Measurements from ENCODE around the gene GABRD. TPM values are rescaled to one million over a fixed set of nuclear protein-coding genes. Genes with fewer than 3 reads are reported as not detected.

The GABRD gene
- total RNA-seq, 2 donors from 2014 or later, result not detected

DNA sequence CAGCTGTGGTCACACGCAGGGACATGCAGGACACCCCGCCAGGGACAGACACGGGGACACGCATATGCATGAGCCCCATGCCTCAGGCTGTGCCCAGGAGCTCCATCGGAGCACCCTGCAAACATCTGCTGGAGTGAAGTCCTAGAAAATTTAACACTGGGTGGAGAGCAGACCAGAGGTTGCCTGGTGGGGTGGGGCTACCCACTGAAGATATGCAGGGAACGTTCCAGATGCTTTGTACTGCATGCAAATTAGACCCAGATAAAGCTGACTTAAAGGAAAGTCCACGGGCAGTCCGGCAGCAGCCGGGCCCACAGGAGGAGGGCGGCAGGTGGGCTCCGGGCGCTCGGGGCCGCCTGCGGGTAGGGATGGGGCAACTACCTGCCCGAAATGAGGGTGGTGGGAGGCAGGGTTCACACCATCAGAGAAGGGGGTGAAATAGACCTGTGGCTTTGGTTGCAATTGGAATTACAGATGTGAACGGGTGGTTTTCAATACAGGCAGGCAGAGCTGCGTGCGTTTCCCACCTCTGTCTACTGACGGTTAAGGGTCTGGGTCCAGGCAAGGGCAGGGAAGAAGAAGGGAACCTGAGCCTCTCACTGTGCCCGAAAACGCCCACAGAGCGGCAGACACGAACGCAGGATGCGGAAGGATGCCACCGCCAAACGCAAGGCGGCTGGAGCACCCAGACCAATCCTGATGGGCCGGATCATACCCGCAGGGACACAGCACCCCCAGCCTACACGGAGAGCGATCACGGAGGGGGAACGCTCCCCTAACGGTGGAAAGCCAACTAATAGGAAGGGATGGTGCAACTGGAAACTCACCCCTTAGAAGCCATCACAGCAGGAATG lies 36.5 kb upstream of the GABRD start:
- H3K27me3 ChIP-seq, result no peaks in the 10 kb centered on the region
- DNase-seq (ENCODE audit: low spot score), result no peak
- no peak overlapping the region for H3K27ac ChIP-seq
- no peaks in the 10 kb centered on the region for H3K4me1 ChIP-seq
- TF ChIP-seq, protein P1, sequence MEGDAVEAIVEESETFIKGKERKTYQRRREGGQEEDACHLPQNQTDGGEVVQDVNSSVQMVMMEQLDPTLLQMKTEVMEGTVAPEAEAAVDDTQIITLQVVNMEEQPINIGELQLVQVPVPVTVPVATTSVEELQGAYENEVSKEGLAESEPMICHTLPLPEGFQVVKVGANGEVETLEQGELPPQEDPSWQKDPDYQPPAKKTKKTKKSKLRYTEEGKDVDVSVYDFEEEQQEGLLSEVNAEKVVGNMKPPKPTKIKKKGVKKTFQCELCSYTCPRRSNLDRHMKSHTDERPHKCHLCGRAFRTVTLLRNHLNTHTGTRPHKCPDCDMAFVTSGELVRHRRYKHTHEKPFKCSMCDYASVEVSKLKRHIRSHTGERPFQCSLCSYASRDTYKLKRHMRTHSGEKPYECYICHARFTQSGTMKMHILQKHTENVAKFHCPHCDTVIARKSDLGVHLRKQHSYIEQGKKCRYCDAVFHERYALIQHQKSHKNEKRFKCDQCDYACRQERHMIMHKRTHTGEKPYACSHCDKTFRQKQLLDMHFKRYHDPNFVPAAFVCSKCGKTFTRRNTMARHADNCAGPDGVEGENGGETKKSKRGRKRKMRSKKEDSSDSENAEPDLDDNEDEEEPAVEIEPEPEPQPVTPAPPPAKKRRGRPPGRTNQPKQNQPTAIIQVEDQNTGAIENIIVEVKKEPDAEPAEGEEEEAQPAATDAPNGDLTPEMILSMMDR (IDR thresholded peaks at IDR 0.05), result no peak
- H3K36me3 ChIP-seq, result no peaks in the 10 kb centered on the region
- no peaks in the 10 kb centered on the region for H3K9me3 ChIP-seq
- H3K4me3 ChIP-seq, result no peak overlapping the region

DNA sequence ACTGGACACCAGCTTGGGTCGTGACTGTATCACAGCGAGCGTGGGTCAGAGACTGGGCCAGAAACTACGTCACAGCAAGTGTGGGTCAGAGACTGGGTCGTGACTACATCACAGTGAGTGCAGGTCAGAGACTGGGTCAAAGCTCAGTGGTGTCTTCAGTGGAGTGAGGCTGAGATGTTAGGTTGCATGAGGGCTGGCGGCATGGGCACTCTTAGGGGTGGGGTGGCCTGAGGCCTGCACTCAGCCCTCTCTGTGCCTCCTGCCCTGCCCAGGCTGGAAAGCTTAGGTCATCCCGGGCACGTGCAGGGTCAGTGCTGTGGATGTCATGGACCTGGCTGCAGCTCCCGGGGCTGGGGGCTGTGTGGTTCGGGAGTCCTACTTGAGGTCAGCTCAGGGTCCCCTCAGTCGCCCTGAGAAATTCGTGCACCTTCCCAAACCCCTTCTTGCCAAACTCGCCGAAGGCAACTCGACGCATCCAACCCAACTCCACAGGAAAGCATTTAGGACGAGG lies 34.5 kb upstream of the GABRD start:
- Histone ChIP-seq H3K9me3 (no peaks in the 10 kb centered on the region), H3K27ac (no peak overlapping the region), H3K27me3 (no peaks in the 10 kb centered on the region), H3K4me3 (no peak overlapping the region), H3K36me3 (no peaks in the 10 kb centered on the region), H3K4me1 (no peaks in the 10 kb centered on the region)
- TF ChIP-seq, protein P1 (IDR thresholded peaks at IDR 0.05), result no peak
- no peak for DNase-seq (ENCODE audit: low spot score)

DNA sequence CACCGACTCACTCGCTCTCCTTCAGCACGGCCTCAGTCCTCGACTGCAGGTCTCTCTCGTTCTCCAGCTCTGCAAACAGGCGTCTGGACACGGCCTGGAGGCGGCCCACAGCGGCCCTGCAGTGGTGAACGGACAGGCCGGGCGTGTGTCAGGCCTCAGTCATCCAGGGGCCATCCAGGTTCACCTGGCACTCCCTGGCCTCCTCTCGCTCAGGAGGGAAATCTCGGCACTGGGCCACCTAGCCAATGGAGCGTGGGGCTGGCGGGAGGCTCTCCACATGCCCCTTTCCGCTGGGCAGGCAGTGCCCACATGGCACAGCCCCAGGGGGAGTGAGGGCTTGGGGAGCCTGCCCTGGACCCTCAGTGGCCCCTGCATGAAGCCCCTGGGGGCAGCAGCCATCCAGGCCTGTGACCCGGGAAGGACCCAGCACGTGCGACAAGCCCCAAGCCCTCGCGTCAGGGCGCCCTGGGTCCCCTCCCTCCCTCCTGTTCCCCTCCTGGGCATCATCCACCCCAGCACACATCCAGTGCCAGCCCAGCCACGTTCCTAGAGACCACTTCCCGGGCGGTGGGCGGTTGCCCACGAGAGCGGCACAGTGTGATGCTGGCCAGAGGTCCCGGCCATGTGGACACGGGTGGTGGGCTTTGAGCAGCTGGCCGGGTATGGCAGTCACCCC lies 33.6 kb upstream of the GABRD start:
- H3K27me3 ChIP-seq, result no peaks in the 10 kb centered on the region

DNA sequence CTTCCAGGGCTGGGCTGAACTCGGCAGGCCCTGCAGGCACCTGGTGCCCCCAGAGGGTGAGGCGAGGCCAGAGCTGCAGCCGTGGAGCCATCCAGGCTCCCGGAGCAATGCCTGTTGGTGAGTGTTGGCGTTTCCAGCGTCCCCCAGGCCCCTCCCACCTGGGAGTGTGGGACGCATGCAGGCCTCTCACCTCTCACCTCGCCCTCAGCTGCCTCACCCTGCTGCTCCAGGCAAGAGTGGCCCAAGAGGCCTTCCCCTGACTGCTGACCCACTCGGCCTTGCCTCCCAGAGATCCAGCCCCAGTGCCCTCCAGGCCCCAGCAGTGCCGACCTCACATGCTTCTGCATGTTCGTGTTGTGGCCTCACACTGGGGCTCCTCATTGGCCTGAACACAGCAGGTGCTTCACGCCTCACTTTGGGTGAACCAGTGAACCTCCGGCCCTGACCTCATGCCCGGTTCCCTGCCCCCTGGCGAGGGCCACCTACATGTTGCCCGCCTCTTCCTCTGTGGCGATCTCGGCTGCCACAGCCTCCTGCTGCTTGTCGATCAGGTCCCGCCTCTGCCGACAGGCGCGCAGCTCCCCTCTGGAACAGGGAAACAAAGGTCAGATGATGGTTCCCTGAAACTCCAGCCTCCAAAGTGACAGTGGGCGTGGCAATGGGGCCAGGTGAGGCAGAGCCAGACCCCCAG lies 32.5 kb upstream of the GABRD start:
- Histone ChIP-seq H3K27me3 (no peaks in the 10 kb centered on the region), H3K4me1 (no peaks in the 10 kb centered on the region), H3K9me3 (no peaks in the 10 kb centered on the region)

More for the DNA sequence above, 33.6 kb upstream of the GABRD start:
- no peak overlapping the region for H3K4me3 ChIP-seq
- no peaks in the 10 kb centered on the region for H3K36me3 ChIP-seq
- no peak overlapping the region for H3K27ac ChIP-seq
- TF ChIP-seq, protein P1 (IDR thresholded peaks at IDR 0.05), result no peak
- no peak for DNase-seq (ENCODE audit: low spot score)
- H3K9me3 ChIP-seq, result no peaks in the 10 kb centered on the region
- H3K4me1 ChIP-seq, result no peaks in the 10 kb centered on the region

DNA sequence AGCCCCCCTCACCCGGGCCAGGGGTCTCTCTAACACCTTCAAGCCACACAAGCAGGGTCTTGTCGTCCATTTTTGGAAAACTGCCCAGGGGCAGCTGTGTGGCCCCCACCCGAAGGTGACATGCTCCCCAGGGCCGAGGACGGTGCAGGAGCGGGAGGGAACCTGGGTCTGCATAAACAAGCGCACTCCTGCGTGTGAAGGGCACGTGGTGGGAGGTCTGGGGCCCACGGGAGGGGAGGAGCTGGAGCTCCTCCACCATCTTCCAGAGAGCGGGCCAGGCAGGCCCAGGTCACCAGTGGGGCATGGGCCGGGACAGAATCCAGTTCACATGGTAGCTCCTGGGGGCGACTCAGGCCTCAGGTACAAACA lies 32.0 kb upstream of the GABRD start:
- Histone ChIP-seq H3K27ac (no peak overlapping the region), H3K27me3 (no peaks in the 10 kb centered on the region), H3K4me1 (no peaks in the 10 kb centered on the region), H3K9me3 (no peaks in the 10 kb centered on the region), H3K4me3 (no peak overlapping the region), H3K36me3 (no peaks in the 10 kb centered on the region)
- TF ChIP-seq, protein P1 (IDR thresholded peaks at IDR 0.05), result no peak
- DNase-seq (ENCODE audit: low spot score), result no peak

More for the DNA sequence above, 32.5 kb upstream of the GABRD start:
- H3K27ac ChIP-seq, result no peak overlapping the region
- TF ChIP-seq, protein P1 (IDR thresholded peaks at IDR 0.05), result no peak
- DNase-seq (ENCODE audit: low spot score), result no peak
- no peaks in the 10 kb centered on the region for H3K36me3 ChIP-seq
- H3K4me3 ChIP-seq, result no peak overlapping the region
